Activated CD4-positive, alpha-beta T cell treated with anti-CD3 and anti-CD28 coated beads, Interleukin-2, amount 50 U/mL, for 4 hours (primary cell): ENCODE results near the gene ITPKB.
"Not testable (repeated sequence)": the region's sequence is repeated elsewhere in the genome, so short reads cannot be mapped to it uniquely, and the experiment has no call there.

Experiments used
- DNase-seq, 2 experiments: peaks; one replicate each; pipeline ENCODE4 v3.0.0-alpha.2; 2020

Gene ITPKB

DNA sequence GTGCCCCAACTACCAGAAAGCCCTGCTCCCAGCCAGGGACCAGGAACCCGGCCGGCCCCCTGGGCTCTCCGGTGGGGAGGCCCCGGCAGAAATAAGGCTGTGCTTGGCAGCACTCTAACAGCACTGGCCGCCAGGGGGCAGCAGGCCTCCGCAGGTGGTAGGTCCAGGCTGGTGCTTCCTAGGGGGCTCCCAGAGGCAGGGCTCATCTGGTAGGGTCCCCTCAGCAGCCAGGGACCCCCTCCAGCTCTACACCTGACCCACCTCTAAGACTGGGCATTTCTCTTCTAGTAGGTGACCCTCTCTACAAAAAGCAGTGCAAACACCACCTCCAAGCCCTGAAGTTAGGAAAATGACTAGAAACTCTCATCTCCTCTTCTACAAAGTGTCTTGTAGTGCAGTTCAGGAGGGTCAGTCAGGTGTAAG lies 104.9 kb downstream of the ITPKB start:
- peak; percentile 77 to 79 for DNase-seq

- DNase-seq = no peak
Observed at GRCh38 chr1:226633541-226634165, 105.4 kb downstream of the ITPKB start.

- peak in 1 of 2 experiments; percentile 46 for DNase-seq
Observed at GRCh38 chr1:226632922-226633351, 106.1 kb downstream of the ITPKB start.

DNA sequence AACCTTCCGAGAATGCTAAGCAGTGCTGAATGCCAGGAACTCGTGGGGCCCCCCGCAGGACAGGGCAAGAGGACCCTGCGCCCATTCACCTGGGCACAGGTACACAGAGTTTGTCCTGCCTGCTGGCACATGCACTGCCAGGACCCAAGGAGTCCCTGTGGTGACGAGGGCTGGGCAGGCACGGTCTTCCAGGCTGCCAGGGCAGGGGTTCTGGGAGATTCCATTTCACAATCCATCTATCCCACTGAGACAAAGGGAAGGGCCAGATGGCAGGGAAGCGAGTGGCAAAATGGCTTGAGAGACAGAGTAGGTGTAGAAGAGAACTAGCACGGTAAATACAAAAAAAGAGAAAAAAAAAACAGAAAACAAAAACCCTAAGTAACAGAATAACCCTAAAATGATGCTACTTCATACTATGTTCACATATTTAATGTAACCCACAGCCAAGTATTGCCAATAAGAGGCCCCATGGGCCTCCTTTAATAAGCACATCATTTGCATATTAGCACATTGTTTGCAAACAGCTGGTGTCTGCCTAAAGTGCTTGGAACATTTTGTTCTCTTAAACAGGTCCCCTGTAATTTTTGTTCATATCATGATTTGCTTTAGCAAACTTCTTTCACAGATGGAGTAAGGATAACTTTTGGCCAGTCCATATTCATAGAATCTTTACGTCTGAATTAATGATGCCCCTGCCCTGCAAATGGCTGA lies 106.8 kb downstream of the ITPKB start:
- DNase-seq = no peak

- DNase-seq = no peak
Observed at GRCh38 chr1:226631229-226632000, 107.7 kb downstream of the ITPKB start.

DNA sequence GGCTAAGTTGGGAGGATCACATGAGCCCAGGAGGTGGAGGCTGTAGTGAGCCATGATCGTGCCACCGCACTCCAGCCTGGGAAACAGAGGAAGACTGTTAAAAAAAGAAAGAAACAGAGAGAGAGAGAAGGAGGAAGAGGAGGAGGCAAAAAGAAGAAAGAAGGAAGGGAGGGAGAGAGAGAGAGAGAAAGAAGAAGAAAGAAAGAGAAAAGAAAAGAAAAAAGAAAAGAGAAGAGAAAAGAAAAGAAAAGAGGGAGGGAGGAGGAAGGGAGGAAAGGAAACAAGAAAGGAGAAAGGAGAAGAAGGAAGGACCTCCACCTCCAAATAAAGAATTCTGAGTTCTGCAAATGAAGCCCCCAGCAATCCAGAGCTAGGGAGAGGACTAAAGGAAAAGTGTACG lies 108.5 kb downstream of the ITPKB start:
- no peak for DNase-seq

- no peak for DNase-seq
Observed at GRCh38 chr1:226629896-226630550, 109.1 kb downstream of the ITPKB start.

- DNase-seq = no peak
Observed at GRCh38 chr1:226629210-226629895, 109.7 kb downstream of the ITPKB start.

GRCh38 chr1:226628612-226629155 lies 110.4 kb downstream of the ITPKB start:
- no peak for DNase-seq

DNA sequence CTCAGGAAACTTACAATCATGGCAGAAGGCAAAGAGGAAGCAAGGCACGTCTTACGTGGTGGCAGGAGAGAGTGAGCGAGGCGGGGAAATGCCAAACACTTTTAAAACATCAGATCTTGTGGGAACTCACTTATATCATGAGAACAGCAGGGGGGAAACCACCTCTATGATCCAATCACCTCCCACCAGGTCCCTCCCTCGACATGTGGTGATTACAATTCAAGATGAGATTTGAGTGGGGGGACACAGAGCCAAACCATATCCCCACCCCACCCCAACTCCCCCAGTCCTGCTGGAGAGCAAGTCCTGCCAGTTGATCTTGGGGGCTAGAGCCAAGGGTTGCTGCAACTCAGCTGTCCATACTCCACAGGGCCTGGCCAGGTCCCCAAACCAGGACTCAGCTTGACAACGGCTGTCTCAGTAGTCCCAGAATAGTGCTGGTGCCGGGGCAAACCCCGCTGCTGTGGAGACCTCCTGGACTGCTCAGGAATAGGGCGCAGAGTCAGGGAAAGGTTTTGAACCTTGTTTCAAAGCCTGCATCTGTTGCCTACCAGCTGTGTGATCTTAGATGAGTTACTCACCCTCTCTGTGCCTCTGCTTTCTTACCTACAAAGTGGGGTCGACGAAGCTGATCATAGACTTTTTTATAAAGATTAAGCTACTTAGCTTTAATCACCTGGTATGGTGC lies 111.0 kb downstream of the ITPKB start:
- peak in 1 of 2 experiments; percentile 28 for DNase-seq

DNA sequence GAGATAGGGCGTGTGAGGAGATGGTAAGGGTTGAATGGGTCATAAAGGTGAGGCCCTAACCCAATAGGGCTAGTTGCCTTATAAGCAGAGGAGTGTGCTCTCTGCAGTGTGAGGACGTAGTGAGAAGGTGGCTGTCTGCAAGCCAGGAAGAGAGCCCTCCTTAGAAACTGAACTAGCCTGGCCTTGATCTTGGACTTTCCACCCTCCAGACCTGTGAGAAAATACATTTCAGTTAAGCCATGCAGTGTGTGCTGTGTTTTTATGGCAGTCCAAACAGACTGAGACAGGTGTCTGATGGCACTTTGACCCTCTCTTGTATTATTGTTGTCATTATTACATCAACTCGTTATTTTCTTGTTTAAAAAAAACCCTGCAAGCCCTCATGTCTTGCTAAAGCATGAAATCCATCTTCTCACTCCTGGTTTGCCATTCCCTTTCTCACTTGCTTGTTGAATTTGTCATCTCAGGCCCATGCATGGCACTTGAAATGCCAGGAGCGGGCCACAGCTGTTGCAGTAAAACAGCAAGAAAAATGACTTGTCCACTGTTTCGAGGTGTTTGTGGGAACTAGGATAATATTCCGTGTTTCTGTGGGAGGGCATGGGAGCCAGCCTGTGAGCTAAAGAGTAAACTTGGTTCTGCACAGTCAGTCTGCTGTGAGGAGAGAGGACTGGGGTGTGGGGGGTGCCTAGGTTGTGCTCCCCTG lies 111.9 kb downstream of the ITPKB start:
- DNase-seq = no peak

GRCh38 chr1:226626577-226626956 lies 112.5 kb downstream of the ITPKB start:
- DNase-seq = peak; percentile 76

GRCh38 chr1:226625832-226626576 lies 113.1 kb downstream of the ITPKB start:
- no peak for DNase-seq

DNA sequence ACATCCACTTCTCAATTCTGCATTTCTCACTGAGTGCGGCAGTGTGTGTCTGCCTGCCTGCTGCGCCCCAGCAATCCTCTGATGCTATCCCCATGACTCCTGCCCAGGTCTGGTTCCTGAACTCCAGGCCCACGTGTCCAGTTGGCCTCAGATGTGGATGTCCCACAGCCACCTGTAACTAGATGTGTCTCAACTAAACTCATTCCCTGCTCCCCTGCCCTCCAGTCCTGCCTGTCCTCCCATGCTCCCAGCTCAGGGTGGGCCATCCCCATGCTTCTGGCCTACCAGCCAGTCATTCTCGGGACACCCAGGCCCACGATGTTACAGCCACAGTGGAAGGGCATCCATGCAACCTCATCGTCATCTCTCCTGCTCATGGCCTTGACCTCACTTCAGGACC lies 113.8 kb downstream of the ITPKB start:
- no peak for DNase-seq

DNA sequence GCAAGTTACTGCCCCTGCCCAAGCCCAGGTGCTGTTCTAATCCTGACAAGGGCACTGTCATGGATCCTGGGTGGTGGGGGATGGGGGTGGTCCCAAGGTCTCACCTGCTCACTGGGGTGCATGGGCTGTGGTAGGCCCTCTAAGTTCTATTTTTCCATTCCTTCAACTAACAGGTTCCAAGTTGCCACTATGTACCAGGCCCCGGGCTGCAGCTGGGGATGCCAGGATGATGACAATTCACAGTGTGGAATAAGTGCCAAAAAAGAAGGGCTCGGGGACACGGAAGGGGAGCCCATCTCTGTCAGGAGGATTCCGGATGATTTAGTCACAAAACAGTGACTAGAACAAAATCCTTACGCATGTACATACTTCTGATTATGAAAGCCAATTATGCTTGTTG lies 114.6 kb downstream of the ITPKB start:
- DNase-seq = no peak

DNA sequence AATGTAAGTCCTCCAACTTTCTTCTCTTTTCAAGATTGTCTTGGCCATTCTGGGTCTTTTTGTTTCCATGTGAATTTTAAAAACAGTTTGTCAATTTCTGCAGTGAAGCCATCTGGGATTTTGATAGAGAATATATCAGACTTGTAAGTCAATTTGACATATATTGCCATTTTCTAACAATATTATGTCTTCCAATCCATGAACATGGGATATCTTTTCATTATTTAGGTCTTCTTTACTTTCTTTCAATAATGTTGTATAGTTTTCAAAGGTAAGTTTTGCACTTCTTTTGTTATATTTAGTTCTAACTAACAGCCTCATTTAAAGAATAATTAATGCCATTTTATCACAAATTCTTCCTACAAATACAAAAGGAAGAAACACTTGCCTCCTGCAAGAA lies 117.1 kb downstream of the ITPKB start:
- no peak for DNase-seq

- no peak for DNase-seq
Observed at GRCh38 chr1:226619031-226619430, 120.1 kb downstream of the ITPKB start.

GRCh38 chr1:226618380-226618779 lies 120.7 kb downstream of the ITPKB start:
- DNase-seq = no peak

DNA sequence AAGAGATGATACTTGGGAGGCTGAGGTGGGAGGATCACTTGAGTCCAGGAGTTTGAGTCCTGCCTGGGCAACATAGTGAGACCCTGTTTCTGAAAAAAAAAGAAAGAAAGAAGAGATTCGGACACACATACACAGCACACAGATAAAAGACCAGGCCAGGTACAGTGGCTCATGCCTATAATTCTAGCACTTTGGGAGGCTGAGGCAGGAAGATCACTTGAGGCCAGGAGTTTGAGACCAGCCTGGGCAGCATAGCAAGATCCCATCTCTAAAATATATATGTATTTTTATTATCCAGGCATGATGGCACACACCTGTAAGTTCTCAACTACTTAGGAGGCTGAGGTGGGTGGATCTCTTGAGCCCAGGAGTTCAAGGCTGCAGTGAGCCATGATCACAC lies 121.4 kb downstream of the ITPKB start:
- not testable (repeated sequence) for DNase-seq

GRCh38 chr1:226617109-226617508 lies 122.0 kb downstream of the ITPKB start:
- DNase-seq = no peak
